Erythroblast (primary cell): Measurements from ENCODE around the gene CSNK1G2.

Source experiments
- GATA1 ChIP-seq: IDR thresholded peaks from 2 replicates; pipeline ENCODE4 v1.6.1; 2011; ENCODE audit warnings: low read depth, mild to moderate bottlenecking, control low read depth, low read length, moderate library complexity
- POLR2A ChIP-seq: IDR thresholded peaks from 2 replicates; pipeline ENCODE4 v1.6.1; 2011; ENCODE audit warnings: mild to moderate bottlenecking, low read length

DNA sequence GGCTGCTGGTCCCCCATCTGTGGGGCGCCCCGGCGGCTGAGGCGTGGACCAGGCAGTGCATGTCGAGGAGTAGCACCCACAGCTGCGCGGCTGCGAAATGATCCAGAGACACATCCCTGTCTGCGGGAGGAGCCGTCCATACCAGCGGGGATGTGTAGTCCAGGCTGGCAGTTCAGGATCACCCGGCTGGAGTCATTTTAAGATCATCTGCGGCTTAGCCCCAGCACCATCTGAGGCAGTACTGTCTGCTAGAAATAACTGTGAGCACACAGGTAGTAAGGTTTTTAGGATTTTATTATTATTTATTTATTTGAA is 32.7 kb upstream of the CSNK1G2 start:
- TF ChIP-seq POLR2A (no peak), GATA1 (no peak)
